Effector memory CD8-positive, alpha-beta T cell (primary cell): ENCODE measurements around the gene GLT1D1.
"Not testable (repeated sequence)": the region's sequence is repeated elsewhere in the genome, so short reads cannot be mapped to it uniquely, and the experiment has no call there.

ENCODE experiments used
- ATAC-seq: fragments of 150-1000 bp; cut with Tn5 transposase; replicated peaks from 2 replicates; pipeline ENCODE4 v1.10.0; 2021; ENCODE audit warnings: mild to moderate bottlenecking, moderate library complexity
- DNase-seq, 3 experiments: peaks; one replicate each; pipeline ENCODE4 v3.0.0; 2021
- H3K27ac Mint-ChIP-seq, 2 donors: one replicate each; pipeline ENCODE4 v1.8.0; 2022; ENCODE audit warnings: mild to moderate bottlenecking in 2 of 2, mixed read lengths in 2 of 2, moderate library complexity in 2 of 2
- H3K27me3 Mint-ChIP-seq, 2 donors: one replicate each; pipeline ENCODE4 v1.8.0; 2022; ENCODE audit warnings: mixed read lengths in 2 of 2
- H3K36me3 Mint-ChIP-seq: one replicate; pipeline ENCODE4 v1.8.0; 2022; ENCODE audit warnings: mild to moderate bottlenecking, moderate library complexity, mixed read lengths; ENCODE audit not compliant: insufficient read depth
- H3K4me1 Mint-ChIP-seq, 2 donors: one replicate each; pipeline ENCODE4 v1.8.0; 2022; ENCODE audit warnings: low read depth in 2 of 2, mixed read lengths in 2 of 2
- H3K4me3 Mint-ChIP-seq, 2 donors: one replicate each; pipeline ENCODE4 v1.8.0; 2022; ENCODE audit warnings: mild to moderate bottlenecking in 2 of 2, mixed read lengths in 2 of 2, moderate library complexity in 2 of 2
- H3K9me3 Mint-ChIP-seq, 2 donors: one replicate each; pipeline ENCODE4 v1.8.0; 2022; ENCODE audit warnings: mixed read lengths in 2 of 2
- total RNA-seq, 9 experiments: gene quantifications; one replicate each; lab custom pipeline; 2026; lab: John Stamatoyannopoulos, UW

GLT1D1 gene
- total RNA-seq = 0 to 0.50 (median 0.06) reads per million in 9 experiments

DNA sequence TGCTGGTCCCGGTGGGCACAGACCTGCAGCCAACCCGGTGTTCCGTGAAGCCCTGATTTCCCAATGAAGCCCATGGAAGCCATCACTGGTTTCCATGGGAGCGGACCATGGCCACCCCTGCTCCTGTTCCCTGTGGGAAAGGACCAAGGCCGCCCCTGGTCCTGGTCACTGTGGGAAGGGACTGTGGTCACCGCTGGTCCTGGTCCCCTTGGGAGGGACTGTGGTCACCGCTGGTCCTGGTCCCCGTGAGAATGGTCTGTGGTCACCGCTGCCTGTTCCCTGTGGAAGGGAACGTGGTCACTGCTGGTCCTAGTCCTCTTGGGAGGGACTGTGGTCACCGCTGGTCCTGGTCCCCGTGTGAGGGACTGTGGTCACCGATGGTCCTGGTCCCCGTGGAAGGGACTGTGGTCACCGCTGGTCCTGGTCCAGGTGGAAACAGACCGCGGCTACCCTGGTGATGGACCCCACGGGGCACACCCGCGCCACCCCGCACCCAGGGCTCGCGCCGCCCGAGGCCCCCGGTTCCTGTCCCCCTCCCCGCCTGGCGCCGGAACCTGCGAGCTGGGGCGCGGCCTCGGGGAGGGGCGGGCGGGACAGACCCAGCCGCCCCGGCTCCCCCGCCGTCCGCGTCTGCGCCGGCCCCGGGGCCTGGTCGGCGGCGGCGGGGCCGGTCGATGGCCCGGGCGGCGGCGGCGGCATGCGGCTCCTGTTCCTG lies at the start of gene GLT1D1:
GLT1D1 (plus strand) TSS at position 594 of the 715 bp plus-strand sequence; CDS start at position 698, 104 bp downstream.
- Mint-ChIP-seq H3K4me1 (no peaks in the 10 kb centered on the region), H3K36me3 (no peaks in the 10 kb centered on the region), H3K27ac (no peak within 1 kb of the TSS), H3K27me3 (peaks cover 12 to 50% of the 10 kb centered on the region in 2 donors), H3K9me3 (no peaks in the 10 kb centered on the region), H3K4me3 (peak within 1 kb of the TSS; percentile 48 to 62)
- no peak for DNase-seq
- ATAC-seq = no peak

DNA sequence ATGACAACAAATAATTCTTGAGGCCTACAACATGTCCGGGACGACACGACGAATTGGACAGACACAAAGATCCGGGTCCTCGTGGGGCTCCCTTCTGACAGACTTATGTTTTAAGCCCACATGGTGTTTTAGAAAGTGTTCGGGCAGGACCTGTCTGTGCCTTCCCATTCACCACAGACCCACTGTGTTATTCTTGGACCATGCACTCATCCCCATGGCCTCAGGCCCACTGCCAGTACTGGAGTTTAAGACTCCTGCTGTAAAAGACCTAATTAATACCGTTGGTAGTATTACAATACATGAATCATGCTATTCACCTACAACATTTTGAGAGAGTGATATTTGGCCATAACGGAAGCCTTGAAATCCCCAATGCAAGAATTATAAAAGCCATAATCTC lies 49.5 kb upstream of the GLT1D1 start:
- H3K27ac Mint-ChIP-seq = peak overlapping the region in 1 of 2 donors; percentile 53
- no peak overlapping the region for H3K4me3 Mint-ChIP-seq

DNA sequence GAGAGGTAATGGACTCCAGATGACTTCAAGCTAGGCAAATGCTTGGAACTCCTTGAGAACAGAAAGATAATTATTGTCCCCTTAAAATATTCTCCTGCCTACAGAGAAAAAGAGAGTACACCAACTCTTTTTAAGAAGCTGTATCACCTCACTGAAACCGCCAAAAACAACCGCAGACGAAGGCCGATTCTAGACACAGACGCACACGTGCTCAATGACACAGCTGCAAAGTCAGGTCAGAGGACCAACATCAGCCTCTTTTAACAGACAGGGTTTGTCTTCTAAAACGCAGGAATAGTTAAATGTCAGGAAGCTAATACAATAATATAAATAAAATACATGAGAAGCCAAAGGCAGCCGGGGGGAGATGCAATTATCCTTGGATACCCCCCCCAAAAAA lies 48.5 kb upstream of the GLT1D1 start:
- Mint-ChIP-seq H3K9me3 (no peaks in the 10 kb centered on the region), H3K36me3 (peaks cover 71% of the 10 kb centered on the region), H3K27ac (no peak overlapping the region), H3K4me1 (peaks cover 12 to 36% of the 10 kb centered on the region in 2 donors), H3K27me3 (no peaks in the 10 kb centered on the region), H3K4me3 (no peak overlapping the region)
- DNase-seq (no peak), ATAC-seq (no peak)

More for the DNA sequence above, 49.5 kb upstream of the GLT1D1 start:
- Mint-ChIP-seq H3K36me3 (peaks cover 77% of the 10 kb centered on the region), H3K4me1 (peaks cover 15 to 28% of the 10 kb centered on the region in 2 donors), H3K27me3 (no peaks in the 10 kb centered on the region), H3K9me3 (no peaks in the 10 kb centered on the region)
- no peak for ATAC-seq
- DNase-seq = no peak

DNA sequence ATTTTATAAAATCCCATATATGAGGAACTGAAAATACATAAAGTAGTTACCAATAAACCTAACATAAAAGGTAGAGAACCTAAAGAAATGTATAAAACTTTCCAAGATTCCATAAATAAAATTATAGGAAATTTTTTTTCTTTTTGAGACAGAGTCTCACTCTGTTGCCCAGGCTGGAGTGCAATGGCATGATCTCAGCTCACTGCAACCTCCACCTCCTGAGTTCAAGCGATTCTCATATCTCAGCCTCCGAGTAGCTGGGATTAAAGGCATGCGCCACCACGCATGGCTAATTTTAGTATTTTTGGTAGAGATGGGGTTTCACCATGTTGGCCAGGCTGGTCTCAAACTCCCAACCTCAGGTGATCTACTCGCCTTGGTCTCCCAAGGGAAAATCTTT lies 47.9 kb upstream of the GLT1D1 start:
- not testable (repeated sequence) for H3K4me3 Mint-ChIP-seq, H3K27me3 Mint-ChIP-seq, H3K9me3 Mint-ChIP-seq, H3K27ac Mint-ChIP-seq, DNase-seq, ATAC-seq
- H3K4me1 Mint-ChIP-seq = peaks cover 15 to 37% of the 10 kb centered on the region in 2 donors
- peaks cover 70% of the 10 kb centered on the region for H3K36me3 Mint-ChIP-seq

DNA sequence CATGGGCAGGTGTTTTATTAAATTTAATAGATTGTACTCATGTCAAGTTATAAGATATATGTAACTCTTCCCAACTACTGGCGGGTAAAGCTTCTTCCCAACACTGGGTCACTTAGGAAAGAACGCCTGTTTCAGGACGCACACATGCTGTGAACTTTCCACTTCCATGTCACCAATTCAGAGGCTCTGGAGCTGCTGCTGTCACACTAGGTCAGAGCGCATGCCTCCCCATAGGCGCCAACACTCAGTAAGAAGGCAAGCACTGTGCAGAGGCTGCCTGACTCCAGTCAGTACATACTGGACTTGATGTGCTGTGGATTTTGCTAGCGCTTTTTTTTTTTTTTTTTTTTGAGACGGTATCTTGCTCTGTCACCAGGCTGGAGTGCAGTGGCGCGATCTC lies 46.7 kb upstream of the GLT1D1 start:
- Mint-ChIP-seq H3K27ac (peak overlapping the region; percentile 20 to 31), H3K36me3 (peaks cover 70% of the 10 kb centered on the region), H3K4me1 (peaks cover 22 to 47% of the 10 kb centered on the region in 2 donors), H3K9me3 (no peaks in the 10 kb centered on the region), H3K27me3 (no peaks in the 10 kb centered on the region), H3K4me3 (no peak overlapping the region)
- ATAC-seq = no peak
- no peak for DNase-seq

DNA sequence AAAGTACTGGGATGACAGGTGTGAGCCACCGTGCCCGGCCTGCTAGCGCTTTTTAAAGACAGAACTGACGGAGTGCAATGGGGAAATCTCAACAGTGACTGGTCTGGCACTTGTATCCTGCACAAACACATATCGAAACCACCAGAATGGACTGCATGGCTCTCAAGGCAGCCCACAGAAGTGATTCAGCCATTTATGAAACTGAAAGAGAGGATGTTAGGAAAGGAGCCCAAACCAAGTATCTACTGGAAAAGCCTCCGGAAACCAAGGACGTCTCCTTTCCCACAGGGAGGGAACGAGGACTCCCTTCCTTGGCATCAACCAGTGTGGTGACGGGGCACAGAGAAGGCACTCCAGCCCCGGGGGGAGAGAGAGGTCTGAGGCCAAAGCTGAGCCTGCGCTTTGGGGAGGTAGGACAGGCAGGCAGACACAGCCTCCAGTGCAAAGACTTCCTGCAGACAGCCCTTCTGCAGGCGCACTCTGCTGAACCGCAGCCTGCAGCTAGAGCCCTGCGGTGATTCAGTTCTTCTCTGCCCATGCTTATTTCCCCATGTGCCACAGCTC lies 46.0 kb upstream of the GLT1D1 start:
- DNase-seq = no peak
- peaks cover 75% of the 10 kb centered on the region for H3K36me3 Mint-ChIP-seq
- H3K9me3 Mint-ChIP-seq = no peaks in the 10 kb centered on the region
- peak overlapping the region; percentile 19 to 20 for H3K27ac Mint-ChIP-seq
- no peak for ATAC-seq
- peaks cover 26 to 50% of the 10 kb centered on the region in 2 donors for H3K4me1 Mint-ChIP-seq
- H3K4me3 Mint-ChIP-seq = no peak overlapping the region
- no peaks in the 10 kb centered on the region for H3K27me3 Mint-ChIP-seq

DNA sequence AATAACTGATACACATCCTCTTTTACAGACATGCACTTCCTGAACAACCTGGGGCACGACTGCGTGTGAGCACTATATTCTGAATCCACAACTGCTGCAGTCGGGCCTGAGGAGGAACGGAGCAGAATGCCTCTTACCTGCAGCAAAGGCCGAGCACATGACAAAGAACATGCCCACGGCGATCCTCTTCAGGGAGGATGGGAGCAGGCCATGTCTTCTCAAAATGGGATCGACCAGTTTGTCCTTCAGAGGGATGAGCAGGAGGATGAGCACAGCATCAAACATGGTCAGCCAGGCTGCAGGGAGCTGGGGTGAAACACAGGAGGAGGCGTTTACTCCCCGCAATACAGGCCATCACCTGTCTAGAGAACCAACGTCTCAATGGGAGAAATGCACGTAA lies 44.6 kb upstream of the GLT1D1 start:
- H3K4me3 Mint-ChIP-seq = no peak overlapping the region
- H3K27ac Mint-ChIP-seq = peak overlapping the region; percentile 74 to 96
- H3K27me3 Mint-ChIP-seq = no peaks in the 10 kb centered on the region
- H3K9me3 Mint-ChIP-seq = no peaks in the 10 kb centered on the region
- ATAC-seq (no peak), DNase-seq (no peak)
- H3K4me1 Mint-ChIP-seq = peaks cover 31 to 57% of the 10 kb centered on the region in 2 donors
- H3K36me3 Mint-ChIP-seq = peaks cover 77% of the 10 kb centered on the region

DNA sequence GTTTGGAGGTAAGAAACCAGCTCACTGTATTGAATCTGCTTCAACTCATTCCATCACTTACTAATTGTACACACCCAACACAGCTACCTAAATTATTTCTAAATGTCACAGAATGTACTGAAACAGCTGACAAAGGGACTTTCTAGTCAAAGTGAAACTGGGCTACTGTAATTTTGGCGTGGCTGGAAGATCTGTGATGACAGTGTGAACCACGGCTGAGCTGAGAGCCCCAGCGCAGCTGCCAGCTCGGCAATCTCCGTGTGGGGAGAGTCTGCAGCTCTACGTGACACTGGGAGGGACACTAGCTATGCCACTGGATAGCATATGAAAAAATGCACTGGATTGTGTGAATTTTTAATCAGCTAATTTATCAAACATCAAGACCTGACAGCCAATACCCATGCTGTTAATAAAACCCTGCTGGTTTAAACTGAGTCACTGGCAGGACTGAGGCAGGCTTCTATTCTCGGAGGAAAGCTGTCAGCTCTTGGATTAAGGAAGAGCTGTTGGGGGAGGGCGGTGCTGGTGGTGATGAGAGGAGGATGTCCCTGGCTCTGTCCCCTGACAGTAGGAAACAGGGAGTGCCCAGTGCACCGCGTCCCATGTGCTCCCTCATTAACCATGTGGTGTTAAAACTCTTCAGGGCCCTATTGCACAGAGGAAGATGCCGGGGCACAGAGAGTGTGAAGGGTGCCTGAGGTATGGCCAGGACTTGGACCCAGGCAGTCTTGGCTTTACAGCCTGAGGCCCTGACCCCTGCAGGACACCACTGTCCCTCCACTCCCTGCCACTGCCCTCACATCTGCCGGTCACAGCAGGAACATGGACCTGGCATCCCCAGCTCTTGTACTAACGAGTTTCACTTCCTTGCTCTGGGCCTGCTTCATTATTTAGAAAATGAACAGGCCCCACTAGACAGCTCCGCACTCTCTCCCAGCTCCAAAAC lies 42.8 kb upstream of the GLT1D1 start:
- peaks cover 41 to 71% of the 10 kb centered on the region in 2 donors for H3K4me1 Mint-ChIP-seq
- H3K4me3 Mint-ChIP-seq = peak overlapping the region; percentile 84 to 86
- H3K27me3 Mint-ChIP-seq = no peaks in the 10 kb centered on the region
- no peaks in the 10 kb centered on the region for H3K9me3 Mint-ChIP-seq
- peak; percentile 71 for ATAC-seq
- peaks cover 66% of the 10 kb centered on the region for H3K36me3 Mint-ChIP-seq
- H3K27ac Mint-ChIP-seq = peak overlapping the region; percentile 93 to 96
- peak in 1 of 3 experiments; percentile 57 for DNase-seq

DNA sequence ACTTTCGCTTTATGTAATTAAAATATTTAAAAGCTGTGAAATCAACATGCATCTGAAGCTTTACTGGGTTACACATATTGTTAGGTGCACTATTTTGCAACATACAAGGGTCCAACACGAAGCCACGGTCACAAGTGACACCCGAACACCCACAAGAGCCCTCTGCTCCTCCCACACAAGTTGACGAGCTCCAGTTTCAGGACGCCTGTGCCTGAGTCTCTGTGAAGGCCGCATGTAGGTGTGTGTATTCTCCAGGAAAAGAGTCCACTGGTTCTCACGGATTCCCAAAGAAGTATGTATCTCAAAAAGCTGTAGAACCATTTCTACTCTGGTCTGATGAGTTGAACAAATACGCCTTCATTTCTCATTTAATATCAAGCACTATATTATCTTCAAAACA lies 41.5 kb upstream of the GLT1D1 start:
- ATAC-seq (peak; percentile 76), DNase-seq (no peak)
- H3K4me3 Mint-ChIP-seq = peak overlapping the region; percentile 84 to 86
- peaks cover 47 to 77% of the 10 kb centered on the region in 2 donors for H3K4me1 Mint-ChIP-seq
- peaks cover 54% of the 10 kb centered on the region for H3K36me3 Mint-ChIP-seq
- no peaks in the 10 kb centered on the region for H3K27me3 Mint-ChIP-seq
- H3K27ac Mint-ChIP-seq = peak overlapping the region; percentile 93 to 96
- no peaks in the 10 kb centered on the region for H3K9me3 Mint-ChIP-seq

DNA sequence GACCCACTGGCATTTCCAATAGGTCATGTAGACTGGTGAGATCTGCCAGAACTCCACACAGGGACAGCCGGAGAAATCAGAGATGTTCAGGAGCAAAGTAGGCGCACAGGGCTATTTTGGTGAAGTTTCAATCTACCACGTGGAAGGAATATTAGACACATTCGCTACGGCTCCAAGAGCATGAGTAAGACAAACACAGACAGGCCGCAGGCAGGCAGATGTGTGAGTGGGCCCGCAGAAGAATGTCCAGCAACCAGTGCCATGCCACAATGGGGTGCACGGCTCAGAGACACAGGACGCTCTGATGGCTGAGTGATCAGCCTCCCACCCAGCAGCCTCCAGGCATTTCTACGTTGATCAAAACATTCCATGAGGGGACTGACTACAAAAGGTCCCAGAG lies 39.9 kb upstream of the GLT1D1 start:
- peaks cover 48% of the 10 kb centered on the region for H3K36me3 Mint-ChIP-seq
- no peaks in the 10 kb centered on the region for H3K9me3 Mint-ChIP-seq
- peak overlapping the region; percentile 93 to 96 for H3K27ac Mint-ChIP-seq
- DNase-seq (no peak), ATAC-seq (no peak)
- peak overlapping the region in 1 of 2 donors; percentile 22 for H3K4me3 Mint-ChIP-seq
- no peaks in the 10 kb centered on the region for H3K27me3 Mint-ChIP-seq
- H3K4me1 Mint-ChIP-seq = peaks cover 59 to 81% of the 10 kb centered on the region in 2 donors

DNA sequence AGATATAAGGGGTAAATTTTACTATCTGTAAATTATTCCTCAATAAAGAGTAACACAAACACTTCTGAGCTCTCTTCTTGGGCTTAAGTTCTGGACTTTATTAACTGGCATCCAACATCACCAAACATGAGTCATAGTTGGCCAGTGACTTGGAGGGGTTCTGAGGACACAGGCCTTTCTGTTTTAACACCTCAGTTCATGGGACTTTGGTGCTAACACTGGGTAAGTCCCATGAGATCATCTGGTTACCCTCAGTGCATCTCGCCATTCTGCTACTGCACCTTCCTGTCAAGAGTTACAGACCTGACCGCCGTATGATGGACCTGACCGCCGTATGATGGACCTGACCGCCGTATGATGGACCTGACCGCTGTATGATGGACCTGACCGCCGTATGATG lies 39.4 kb upstream of the GLT1D1 start:
- Mint-ChIP-seq H3K27me3 (no peaks in the 10 kb centered on the region), H3K27ac (peak overlapping the region; percentile 93 to 96), H3K4me3 (no peak overlapping the region), H3K4me1 (peaks cover 60 to 81% of the 10 kb centered on the region in 2 donors), H3K36me3 (peaks cover 43% of the 10 kb centered on the region), H3K9me3 (no peaks in the 10 kb centered on the region)
- DNase-seq (no peak), ATAC-seq (peak; percentile 12)

DNA sequence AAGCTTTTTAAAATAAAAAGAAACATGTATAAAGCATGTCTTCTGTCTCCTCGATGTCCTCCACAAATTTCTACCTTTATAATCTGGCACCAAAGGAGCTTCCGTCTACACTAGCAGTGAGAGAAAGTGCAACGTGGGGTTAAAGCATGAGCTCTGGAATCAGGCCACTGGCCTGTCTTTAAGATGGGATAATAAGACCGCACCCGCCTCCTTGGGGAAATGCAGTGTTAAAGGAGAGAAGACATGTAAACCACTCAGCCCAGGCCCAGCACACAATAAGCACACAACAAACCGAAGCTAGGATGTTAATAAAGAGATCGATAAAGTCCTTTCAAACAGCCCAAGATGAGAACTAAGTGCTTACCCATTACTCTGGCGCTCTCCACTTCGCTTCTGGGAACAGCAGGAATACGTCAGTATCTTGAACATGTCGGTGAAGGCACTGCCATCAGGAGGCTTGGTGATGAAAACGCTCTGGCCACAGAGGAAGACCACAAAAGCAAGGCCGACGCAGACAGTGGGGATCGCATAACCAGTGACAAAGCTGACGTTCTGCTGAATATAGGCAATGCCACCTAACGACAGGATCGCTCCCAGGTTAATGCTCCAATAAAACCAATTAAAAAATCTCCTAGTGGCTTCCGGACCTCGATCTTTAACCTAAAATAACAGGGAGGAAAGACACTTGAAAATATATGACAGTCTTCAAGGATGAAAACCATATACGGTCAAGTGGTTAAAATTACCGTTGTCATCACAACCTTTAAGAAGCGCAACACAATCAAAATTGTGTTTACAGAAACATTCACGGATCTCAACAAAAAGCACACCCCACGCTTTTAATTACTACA lies 38.6 kb upstream of the GLT1D1 start:
- Mint-ChIP-seq H3K27me3 (no peaks in the 10 kb centered on the region), H3K4me1 (peaks cover 64 to 79% of the 10 kb centered on the region in 2 donors)

More for the DNA sequence above, 38.6 kb upstream of the GLT1D1 start:
- Mint-ChIP-seq H3K36me3 (peaks cover 39% of the 10 kb centered on the region), H3K4me3 (peak overlapping the region in 1 of 2 donors; percentile 8), H3K9me3 (no peaks in the 10 kb centered on the region), H3K27ac (peak overlapping the region; percentile 57 to 96)
- ATAC-seq = no peak
- DNase-seq = no peak
